ENCODE measurements around the gene PAQR9. TPM values are rescaled to one million over a fixed set of nuclear protein-coding genes. Genes with fewer than 3 reads are reported as not detected.

PAQR9 gene
- total and polyA plus RNA-seq, 9 of the 15 experiments (the other 6 are each of a cell fraction or from before 2014, with no cell fraction given) = 0.04 to 0.58 (median 0.22) TPM

DNA sequence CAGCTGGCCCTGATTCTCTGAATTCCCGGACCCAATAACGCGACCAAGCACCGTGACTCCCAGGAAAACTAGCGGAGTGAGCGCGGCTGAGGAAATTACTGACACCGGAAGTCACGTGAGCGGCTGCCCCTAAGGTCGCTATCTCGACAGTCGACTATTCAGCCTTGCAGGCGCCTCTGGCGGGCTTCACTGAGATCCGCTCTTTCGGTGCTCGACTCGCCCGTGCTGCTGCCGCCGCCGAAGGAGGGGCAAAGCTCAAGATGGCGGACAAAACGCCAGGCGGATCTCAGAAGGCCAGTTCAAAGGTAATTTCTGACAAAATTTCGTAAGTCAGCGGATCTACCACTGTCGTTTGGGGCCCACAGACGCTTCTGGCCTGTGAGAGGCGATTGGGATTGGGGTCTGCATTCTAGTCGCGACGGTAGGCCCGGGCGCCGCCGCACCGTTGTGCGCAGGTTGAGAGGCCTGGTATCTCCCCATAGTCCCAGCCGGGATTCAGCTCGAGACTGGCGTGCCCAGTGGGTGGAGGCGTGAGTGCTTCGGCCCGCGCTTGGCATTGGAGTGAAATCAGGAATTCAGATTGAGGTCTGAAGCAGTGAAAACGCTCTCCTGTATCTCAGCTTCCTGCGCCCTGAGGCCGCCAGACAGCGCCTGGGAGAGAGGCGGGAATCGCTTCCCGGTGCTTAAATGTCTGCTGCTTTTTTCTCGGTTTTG is 38.1 kb upstream of the PAQR9 start, which contains the start of gene U2SURP (continued):
- TF ChIP-seq, protein P1, sequence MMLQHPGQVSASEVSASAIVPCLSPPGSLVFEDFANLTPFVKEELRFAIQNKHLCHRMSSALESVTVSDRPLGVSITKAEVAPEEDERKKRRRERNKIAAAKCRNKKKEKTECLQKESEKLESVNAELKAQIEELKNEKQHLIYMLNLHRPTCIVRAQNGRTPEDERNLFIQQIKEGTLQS (IDR thresholded peaks at IDR 0.05) = peak; percentile 39; the same call in 1 of the 2 replicates
- TF ChIP-seq, protein P1 (CRISPR knock-in tag; conservative IDR thresholded peaks at IDR 0.05) = 0 out of 2 replicates have a peak, but pooled peaks have one; percentile 63
- no peak for TF ChIP-seq ZNF384 (IDR thresholded peaks at IDR 0.05; ENCODE audit: low read depth, low read length)
- TF ChIP-seq ZNF589 (CRISPR knock-in tag; IDR thresholded peaks at IDR 0.05; ENCODE audit: low read depth) = peak; percentile 88
- TF ChIP-seq NFRKB (IDR thresholded peaks at IDR 0.05; ENCODE audit: low read depth) = peak; percentile 96
- TF ChIP-seq ASH1L (IDR thresholded peaks at IDR 0.05; ENCODE audit: borderline replicate concordance, low read depth, partially characterized antibody) = no peak
- no peak for TF ChIP-seq ZSCAN29 (IDR thresholded peaks at IDR 0.05)
- TF ChIP-seq ERF (CRISPR knock-in tag; IDR thresholded peaks at IDR 0.05) = no peak
- no peak for TF ChIP-seq ELF2 (CRISPR knock-in tag; IDR thresholded peaks at IDR 0.05)
- TF ChIP-seq RBM17 (IDR thresholded peaks at IDR 0.05; ENCODE audit: borderline replicate concordance, low read depth, low read length) = no peak
- no peak for TF ChIP-seq EZH2 (IDR thresholded peaks at IDR 0.05; ENCODE audit: borderline replicate concordance, low read depth, low read length)
- peak; percentile 88 for TF ChIP-seq NCOA4 (IDR thresholded peaks at IDR 0.05; ENCODE audit: partially characterized antibody)
- no peak; the same call in 1 of the 2 replicates for TF ChIP-seq GTF2E2 (tag; IDR thresholded peaks at IDR 0.05)
- no peak for TF ChIP-seq CBX1 (IDR thresholded peaks at IDR 0.05; ENCODE audit: low read depth)
- TF ChIP-seq PML (IDR thresholded peaks at IDR 0.05; ENCODE audit: low read length) = peak; percentile 70; the same call in 1 of the 2 replicates
- TF ChIP-seq NR4A1 (CRISPR knock-in tag; IDR thresholded peaks at IDR 0.05) = no peak
- TF ChIP-seq NR4A1 (tag; IDR thresholded peaks at IDR 0.05) = no peak
- no peak for TF ChIP-seq ZNF253 (CRISPR knock-in tag; conservative IDR thresholded peaks at IDR 0.05)
- TF ChIP-seq ZNF584 (CRISPR knock-in tag; IDR thresholded peaks at IDR 0.05; ENCODE audit: low read depth) = peak; percentile 47; the same call in 1 of the 2 replicates
- TF ChIP-seq, protein P2, sequence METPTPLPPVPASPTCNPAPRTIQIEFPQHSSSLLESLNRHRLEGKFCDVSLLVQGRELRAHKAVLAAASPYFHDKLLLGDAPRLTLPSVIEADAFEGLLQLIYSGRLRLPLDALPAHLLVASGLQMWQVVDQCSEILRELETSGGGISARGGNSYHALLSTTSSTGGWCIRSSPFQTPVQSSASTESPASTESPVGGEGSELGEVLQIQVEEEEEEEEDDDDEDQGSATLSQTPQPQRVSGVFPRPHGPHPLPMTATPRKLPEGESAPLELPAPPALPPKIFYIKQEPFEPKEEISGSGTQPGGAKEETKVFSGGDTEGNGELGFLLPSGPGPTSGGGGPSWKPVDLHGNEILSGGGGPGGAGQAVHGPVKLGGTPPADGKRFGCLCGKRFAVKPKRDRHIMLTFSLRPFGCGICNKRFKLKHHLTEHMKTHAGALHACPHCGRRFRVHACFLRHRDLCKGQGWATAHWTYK (CRISPR knock-in tag; IDR thresholded peaks at IDR 0.05) = peak; percentile 90
- no peak for TF ChIP-seq ZFP1 (CRISPR knock-in tag; IDR thresholded peaks at IDR 0.05)
- no peak for TF ChIP-seq KLF16 (IDR thresholded peaks at IDR 0.05)
- no peak for TF ChIP-seq CC2D1A (IDR thresholded peaks at IDR 0.05)
- TF ChIP-seq ZNF24 (IDR thresholded peaks at IDR 0.05) = no peak
- TF ChIP-seq MAFF (IDR thresholded peaks at IDR 0.05; ENCODE audit: low read length) = no peak
- TF ChIP-seq, protein P3, sequence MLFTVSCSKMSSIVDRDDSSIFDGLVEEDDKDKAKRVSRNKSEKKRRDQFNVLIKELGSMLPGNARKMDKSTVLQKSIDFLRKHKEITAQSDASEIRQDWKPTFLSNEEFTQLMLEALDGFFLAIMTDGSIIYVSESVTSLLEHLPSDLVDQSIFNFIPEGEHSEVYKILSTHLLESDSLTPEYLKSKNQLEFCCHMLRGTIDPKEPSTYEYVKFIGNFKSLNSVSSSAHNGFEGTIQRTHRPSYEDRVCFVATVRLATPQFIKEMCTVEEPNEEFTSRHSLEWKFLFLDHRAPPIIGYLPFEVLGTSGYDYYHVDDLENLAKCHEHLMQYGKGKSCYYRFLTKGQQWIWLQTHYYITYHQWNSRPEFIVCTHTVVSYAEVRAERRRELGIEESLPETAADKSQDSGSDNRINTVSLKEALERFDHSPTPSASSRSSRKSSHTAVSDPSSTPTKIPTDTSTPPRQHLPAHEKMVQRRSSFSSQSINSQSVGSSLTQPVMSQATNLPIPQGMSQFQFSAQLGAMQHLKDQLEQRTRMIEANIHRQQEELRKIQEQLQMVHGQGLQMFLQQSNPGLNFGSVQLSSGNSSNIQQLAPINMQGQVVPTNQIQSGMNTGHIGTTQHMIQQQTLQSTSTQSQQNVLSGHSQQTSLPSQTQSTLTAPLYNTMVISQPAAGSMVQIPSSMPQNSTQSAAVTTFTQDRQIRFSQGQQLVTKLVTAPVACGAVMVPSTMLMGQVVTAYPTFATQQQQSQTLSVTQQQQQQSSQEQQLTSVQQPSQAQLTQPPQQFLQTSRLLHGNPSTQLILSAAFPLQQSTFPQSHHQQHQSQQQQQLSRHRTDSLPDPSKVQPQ (CRISPR knock-in tag; IDR thresholded peaks at IDR 0.05; ENCODE audit: borderline replicate concordance) = no peak
- TF ChIP-seq KAT2B (IDR thresholded peaks at IDR 0.05; ENCODE audit: low read depth, low read length) = no peak

All from K562 (cell line).